PC-9 (cell line): ENCODE data around the gene CRISPLD2. TPM values are rescaled to one million over a fixed set of nuclear protein-coding genes. Genes with fewer than 3 reads are reported as not detected.

ENCODE experiments used
- BruUV-seq: library from RNA; stranded (reverse); fragments of 400-500 nt; replicated peaks from 2 replicates; lab custom pipeline; 2021; lab: Mats Ljungman, UMichigan
- CTCF ChIA-PET: fragments of 300-600 bp; sonication (Branson Sonifier 250); formaldehyde crosslinking; loops from one replicate; lab custom pipeline; 2022; ENCODE audit warnings: antibody characterized with exemption; lab: Charles Lee
- POLR2A ChIA-PET: fragments of 300-600 bp; sonication (Branson Sonifier 250); formaldehyde crosslinking; loops from one replicate; lab custom pipeline; 2022; ENCODE audit warnings: antibody characterized with exemption; ENCODE audit not compliant: unreplicated experiment; lab: Charles Lee
- DNase-seq, 2 experiments: peaks; one replicate each; pipeline versions ENCODE4 v3.0.0 to v3.0.0-alpha.2; 2015 to 2022; ENCODE audit warnings: mixed read lengths in 1 of 2
- H2AFZ ChIP-seq: fragments of 200-600 bp; sonication (generic); 2 replicates; pipeline ENCODE4 v1.8.1; 2017; ENCODE audit warnings: antibody characterized with exemption
- H3F3A ChIP-seq: fragments of 200-600 bp; sonication (generic); 2 replicates; pipeline ENCODE4 v1.8.1; 2017; ENCODE audit warnings: antibody characterized with exemption, mild to moderate bottlenecking, low read depth; ENCODE audit not compliant: insufficient read depth
- H3K27ac ChIP-seq: fragments of 200-600 bp; sonication (generic); 2 replicates; pipeline ENCODE4 v1.6.1; 2016; ENCODE audit warnings: mixed run types
- H3K27me3 ChIP-seq: fragments of 200-600 bp; sonication (generic); 2 replicates; pipeline ENCODE4 v1.6.1; 2016; ENCODE audit warnings: low read depth, mixed run types; ENCODE audit not compliant: insufficient read depth
- H3K36me3 ChIP-seq: fragments of 200-600 bp; sonication (generic); 2 replicates; pipeline ENCODE4 v1.6.1; 2016; ENCODE audit warnings: low read depth, mixed run types
- H3K4me1 ChIP-seq: fragments of 200-600 bp; sonication (generic); replicated peaks from 2 replicates; pipeline ENCODE4 v1.6.1; 2016; ENCODE audit warnings: mixed run types; ENCODE audit not compliant: insufficient read depth
- H3K4me2 ChIP-seq: fragments of 200-600 bp; sonication (generic); 2 replicates; pipeline ENCODE4 v1.6.1; 2017; ENCODE audit warnings: mixed run types
- H3K4me3 ChIP-seq: fragments of 200-600 bp; sonication (generic); 2 replicates; pipeline ENCODE4 v1.6.1; 2016; ENCODE audit warnings: mixed run types
- H3K79me2 ChIP-seq: fragments of 200-600 bp; sonication (generic); 2 replicates; pipeline ENCODE4 v1.6.1; 2017; ENCODE audit warnings: low read depth, mixed run types
- H3K9me2 ChIP-seq: fragments of 200-600 bp; sonication (generic); 2 replicates; pipeline ENCODE4 v1.8.1; 2017; ENCODE audit warnings: mild to moderate bottlenecking; ENCODE audit not compliant: insufficient read depth
- H3K9me3 ChIP-seq: fragments of 200-600 bp; sonication (generic); 2 replicates; pipeline ENCODE4 v1.8.1; 2016; ENCODE audit warnings: low read depth; ENCODE audit not compliant: insufficient read depth
- H4K20me1 ChIP-seq: fragments of 200-600 bp; sonication (generic); 2 replicates; pipeline ENCODE4 v1.8.1; 2017; ENCODE audit not compliant: insufficient read depth
- CTCF ChIP-seq: fragments of 200-600 bp; sonication (generic); conservative IDR thresholded peaks from 2 replicates; pipeline ENCODE4 v1.6.1; 2017; ENCODE audit warnings: mixed run types, antibody characterized with exemption, mild to moderate bottlenecking, moderate library complexity
- EZH2 ChIP-seq: fragments of 200-600 bp; sonication (generic); IDR thresholded peaks from 2 replicates; pipeline ENCODE4 v1.8.0; 2017; ENCODE audit warnings: antibody characterized with exemption, low read depth
- intact Hi-C: fragments of 100-400 bp; cut with micrococcal nuclease; formaldehyde crosslinking; loops from one replicate; pipeline ENCODE4 v1.10.0; 2022; ENCODE audit not compliant: unreplicated experiment
- total RNA-seq: library from RNA; stranded (reverse); gene quantifications from 2 replicates; pipeline ENCODE4 v1.2.3, GENCODE V29; 2021

CRISPLD2 gene
- total RNA-seq, 1 experiment from 2014 or later: 18.6 TPM

- TF ChIP-seq CTCF (no peak), EZH2 (no peak)
- H2AFZ ChIP-seq: no peak overlapping the region
- intact Hi-C loops: loop anchor here (5.0 kb wide), 1 partner anchor 35 kb away; no protein-coding TSS in a partner anchor
- DNase-seq: no peak
- no TSS peak for BruUV-seq
- no peak overlapping the region for H3K4me3 ChIP-seq
- H3K27me3 ChIP-seq: no peaks in the 10 kb centered on the region
- no peaks in the 10 kb centered on the region for H3K36me3 ChIP-seq
- H3K79me2 ChIP-seq: no peaks in the 10 kb centered on the region
- POLR2A ChIA-PET: no interaction called here
- H3K27ac ChIP-seq: no peak overlapping the region
- H3K4me2 ChIP-seq: no peak overlapping the region
- no peaks in the 10 kb centered on the region for H3K9me2 ChIP-seq
- no peaks in the 10 kb centered on the region for H4K20me1 ChIP-seq
- CTCF ChIA-PET: no interaction called here
- H3F3A ChIP-seq: peaks cover 15% of the 10 kb centered on the region; the same call in 1 of the 2 replicates
- peaks cover 27% of the 10 kb centered on the region for H3K4me1 ChIP-seq
- H3K9me3 ChIP-seq: no peaks in the 10 kb centered on the region
Observed at GRCh38 chr16:84817206-84817605, 2.6 kb upstream of the CRISPLD2 start.

GRCh38 chr16:84817613-84818012 is 2.2 kb upstream of the CRISPLD2 start:
- Histone ChIP-seq H3K9me2 (no peaks in the 10 kb centered on the region), H4K20me1 (no peaks in the 10 kb centered on the region), H3K4me2 (no peak overlapping the region), H3K79me2 (no peaks in the 10 kb centered on the region), H3F3A (peaks cover 15% of the 10 kb centered on the region; the same call in 1 of the 2 replicates), H2AFZ (no peak overlapping the region), H3K36me3 (no peaks in the 10 kb centered on the region), H3K27me3 (no peaks in the 10 kb centered on the region), H3K4me3 (no peak overlapping the region), H3K9me3 (no peaks in the 10 kb centered on the region), H3K27ac (no peak overlapping the region), H3K4me1 (peaks cover 27% of the 10 kb centered on the region)
- no peak for DNase-seq
- BruUV-seq: no TSS peak
- CTCF ChIA-PET: no interaction called here
- POLR2A ChIA-PET: no interaction called here
- intact Hi-C loops: loop anchor here (5.0 kb wide), 1 partner anchor 35 kb away; no protein-coding TSS in a partner anchor
- TF ChIP-seq CTCF: no peak
- TF ChIP-seq EZH2: no peak

GRCh38 chr16:84818133-84818532 is 1.7 kb upstream of the CRISPLD2 start:
- Histone ChIP-seq H3K4me1 (peaks cover 27% of the 10 kb centered on the region), H3K36me3 (no peaks in the 10 kb centered on the region), H2AFZ (no peak overlapping the region), H3K27ac (no peak overlapping the region), H3K4me2 (no peak overlapping the region), H3F3A (peaks cover 15% of the 10 kb centered on the region; the same call in 1 of the 2 replicates), H3K9me2 (no peaks in the 10 kb centered on the region), H3K27me3 (no peaks in the 10 kb centered on the region), H3K9me3 (no peaks in the 10 kb centered on the region), H3K4me3 (no peak overlapping the region), H4K20me1 (no peaks in the 10 kb centered on the region), H3K79me2 (no peaks in the 10 kb centered on the region)
- BruUV-seq: no TSS peak
- intact Hi-C loops: loop anchor here (5.0 kb wide), 1 partner anchor 34 kb away; no protein-coding TSS in a partner anchor
- TF ChIP-seq CTCF (no peak), EZH2 (no peak)
- ChIA-PET CTCF (interaction anchor here (0.5 kb wide), 1 partner anchor 350 kb away, joined by 3 read pairs; no protein-coding TSS in a partner anchor), POLR2A (no interaction called here)
- DNase-seq: no peak
